Lower lobe of right lung (tissue), 2 donors: Measurements from ENCODE around the gene DGKB. TPM values are rescaled to one million over a fixed set of nuclear protein-coding genes. Genes with fewer than 3 reads are reported as not detected.

Source experiments
- ATAC-seq, 2 donors: fragments of 200-7000 bp; cut with Tn5 transposase; one replicate each; pipeline ENCODE4 v1.9.1; 2020 to 2022; ENCODE audit warnings: mild to moderate bottlenecking in 2 of 2, moderate library complexity in 2 of 2
- DNase-seq: peaks from one replicate; pipeline ENCODE4 v3.0.0-alpha.2; 2020
- H3K27ac ChIP-seq: fragments of 200-600 bp; one replicate; pipeline ENCODE4 v1.8.0; 2022
- H3K27me3 ChIP-seq: fragments of 200-600 bp; one replicate; pipeline ENCODE4 v1.8.0; 2022; ENCODE audit warnings: low read depth
- H3K36me3 ChIP-seq: fragments of 200-600 bp; one replicate; pipeline ENCODE4 v1.8.0; 2022; ENCODE audit warnings: mild to moderate bottlenecking
- H3K4me1 ChIP-seq: fragments of 200-600 bp; one replicate; pipeline ENCODE4 v1.8.0; 2022
- H3K4me3 ChIP-seq: fragments of 200-600 bp; one replicate; pipeline ENCODE4 v1.8.0; 2022; ENCODE audit warnings: mild to moderate bottlenecking
- H3K9me3 ChIP-seq: fragments of 200-600 bp; one replicate; pipeline ENCODE4 v1.8.0; 2022
- CTCF ChIP-seq: fragments of 200-600 bp; IDR thresholded peaks from one replicate; pipeline ENCODE4 v1.8.0; 2022; ENCODE audit warnings: antibody characterized with exemption, mild to moderate bottlenecking
- intact Hi-C: fragments of 100-400 bp; cut with DNase I; formaldehyde crosslinking; loops from one replicate; pipeline ENCODE4 v1.11.0; 2022
- total RNA-seq: library from RNA; stranded (reverse); fragmentation: NEBNext Ultra II Directional; extraction: Animal tissue kit (Norgen Biotek cat#: 25700); gene quantifications from one replicate; pipeline ENCODE4 v1.2.1, GENCODE V29; 2021
- donor health status: DM: no; HTN: yes; CAD: no; lungs with severe emphysema.

DGKB gene
- total RNA-seq, 1 donor from 2014 or later: 0.09 TPM

GRCh38 chr7:14836571-14837189 lies 65.9 kb downstream of the DGKB start:
- no peaks in the 10 kb centered on the region for H3K36me3 ChIP-seq
- H3K27ac ChIP-seq: no peak overlapping the region
- no peak for ATAC-seq
- no peaks in the 10 kb centered on the region for H3K27me3 ChIP-seq
- intact Hi-C loops: no loop called here
- no peak for TF ChIP-seq CTCF
- H3K4me1 ChIP-seq: no peaks in the 10 kb centered on the region
- no peaks in the 10 kb centered on the region for H3K9me3 ChIP-seq
- DNase-seq: no peak
- H3K4me3 ChIP-seq: no peak overlapping the region

DNA sequence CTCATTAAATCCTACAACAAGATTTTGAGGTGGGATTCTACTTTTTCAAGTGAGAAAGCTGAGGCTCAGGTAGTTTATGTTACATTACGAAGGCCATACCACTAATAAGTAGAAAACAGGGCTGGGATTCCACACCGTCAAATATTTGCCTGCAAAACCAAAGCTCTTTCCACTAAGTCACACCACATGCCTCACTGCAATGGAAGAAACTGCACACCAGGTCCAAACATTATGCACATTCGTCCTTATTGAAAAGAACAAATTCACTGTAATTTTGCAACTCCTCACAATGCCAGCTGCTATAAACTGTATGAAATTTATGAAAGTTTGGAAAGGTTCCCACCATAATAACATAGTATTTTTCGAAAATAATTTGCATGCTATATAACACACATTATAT lies 66.5 kb downstream of the DGKB start:
- intact Hi-C loops: no loop called here
- Histone ChIP-seq H3K9me3 (no peaks in the 10 kb centered on the region), H3K27ac (no peak overlapping the region), H3K27me3 (no peaks in the 10 kb centered on the region), H3K4me3 (no peak overlapping the region), H3K4me1 (no peaks in the 10 kb centered on the region), H3K36me3 (no peaks in the 10 kb centered on the region)
- DNase-seq: no peak
- TF ChIP-seq CTCF: no peak
- ATAC-seq: no peak

GRCh38 chr7:14835384-14835783 lies 67.2 kb downstream of the DGKB start:
- no peaks in the 10 kb centered on the region for H3K9me3 ChIP-seq
- H3K27ac ChIP-seq: no peak overlapping the region
- no peaks in the 10 kb centered on the region for H3K36me3 ChIP-seq
- intact Hi-C loops: no loop called here
- H3K4me1 ChIP-seq: no peaks in the 10 kb centered on the region
- H3K4me3 ChIP-seq: no peak overlapping the region
- DNase-seq (no peak), ATAC-seq (no peak)
- no peaks in the 10 kb centered on the region for H3K27me3 ChIP-seq
- no peak for TF ChIP-seq CTCF

GRCh38 chr7:14834883-14835282 lies 67.7 kb downstream of the DGKB start:
- H3K27ac ChIP-seq: no peak overlapping the region

DNA sequence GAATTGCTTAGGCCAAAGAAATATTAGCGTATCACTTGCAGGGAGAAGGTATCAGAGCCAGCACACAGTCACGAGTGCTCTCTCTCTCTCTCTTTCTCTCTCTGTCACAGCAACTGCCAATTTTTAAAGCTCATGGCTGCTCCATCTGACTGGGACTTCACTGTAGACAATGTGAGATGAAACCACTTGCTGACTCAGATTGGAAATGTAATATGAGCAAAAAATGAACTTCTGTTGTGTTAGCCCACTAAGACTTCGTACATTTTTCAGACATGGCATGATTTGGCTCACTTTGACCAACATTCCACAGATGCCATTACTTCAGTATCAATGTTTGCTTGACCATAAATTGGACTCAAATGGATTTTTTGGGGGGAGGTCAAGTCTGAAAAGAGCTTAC lies 68.1 kb downstream of the DGKB start:
- ATAC-seq (no peak), DNase-seq (no peak)
- Histone ChIP-seq H3K4me1 (no peaks in the 10 kb centered on the region), H3K27ac (no peak overlapping the region), H3K9me3 (no peaks in the 10 kb centered on the region), H3K27me3 (no peaks in the 10 kb centered on the region), H3K4me3 (no peak overlapping the region), H3K36me3 (no peaks in the 10 kb centered on the region)
- intact Hi-C loops: no loop called here
- no peak for TF ChIP-seq CTCF

More at GRCh38 chr7:14834883-14835282, 67.7 kb downstream of the DGKB start:
- DNase-seq: no peak
- intact Hi-C loops: no loop called here
- ATAC-seq: no peak
- H3K36me3 ChIP-seq: no peaks in the 10 kb centered on the region
- no peaks in the 10 kb centered on the region for H3K4me1 ChIP-seq
- no peaks in the 10 kb centered on the region for H3K27me3 ChIP-seq
- H3K4me3 ChIP-seq: no peak overlapping the region
- TF ChIP-seq CTCF: no peak
- no peaks in the 10 kb centered on the region for H3K9me3 ChIP-seq
